ENCODE measurements around the gene KLF1.
A peak's percentile ranks its signal among the peaks of the same experiment; 100 is the strongest.
"Not testable (repeated sequence)": the region's sequence is repeated elsewhere in the genome, so short reads cannot be mapped to it uniquely, and the experiment has no call there.

The KLF1 gene
- total RNA-seq, result 0.14 to 0.24 reads per million in 2 donors

- no peak for DNase-seq
Observed at GRCh38 chr19:12886969-12887747, at the start of gene KLF1. Gene KLF1, minus strand, starts transcription at chr19:12887201. Its CDS starts 61 bp downstream, at chr19:12887140.

GRCh38 chr19:12936582-12936981 is 49.6 kb upstream of the KLF1 start:
- DNase-seq, result no peak

DNA sequence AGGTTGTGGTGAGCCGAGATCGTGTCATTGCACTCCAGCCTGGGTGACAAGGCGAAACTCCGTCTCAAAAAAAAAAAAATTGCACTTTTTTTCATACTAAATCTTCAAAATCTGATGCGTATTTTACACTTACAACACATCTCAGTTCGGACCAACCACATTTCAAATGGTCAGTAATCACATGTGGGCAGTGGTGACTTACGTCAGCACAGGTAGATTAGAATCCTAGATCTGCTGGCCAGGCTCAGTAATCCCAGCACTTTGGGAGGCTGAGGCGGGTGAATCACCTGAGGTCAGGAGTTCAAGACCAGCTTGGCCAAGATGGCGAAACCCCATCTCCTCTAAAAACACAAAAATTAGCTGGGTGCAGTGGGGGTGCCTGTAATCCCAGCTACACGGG is 48.1 kb upstream of the KLF1 start:
- no peak for DNase-seq

DNA sequence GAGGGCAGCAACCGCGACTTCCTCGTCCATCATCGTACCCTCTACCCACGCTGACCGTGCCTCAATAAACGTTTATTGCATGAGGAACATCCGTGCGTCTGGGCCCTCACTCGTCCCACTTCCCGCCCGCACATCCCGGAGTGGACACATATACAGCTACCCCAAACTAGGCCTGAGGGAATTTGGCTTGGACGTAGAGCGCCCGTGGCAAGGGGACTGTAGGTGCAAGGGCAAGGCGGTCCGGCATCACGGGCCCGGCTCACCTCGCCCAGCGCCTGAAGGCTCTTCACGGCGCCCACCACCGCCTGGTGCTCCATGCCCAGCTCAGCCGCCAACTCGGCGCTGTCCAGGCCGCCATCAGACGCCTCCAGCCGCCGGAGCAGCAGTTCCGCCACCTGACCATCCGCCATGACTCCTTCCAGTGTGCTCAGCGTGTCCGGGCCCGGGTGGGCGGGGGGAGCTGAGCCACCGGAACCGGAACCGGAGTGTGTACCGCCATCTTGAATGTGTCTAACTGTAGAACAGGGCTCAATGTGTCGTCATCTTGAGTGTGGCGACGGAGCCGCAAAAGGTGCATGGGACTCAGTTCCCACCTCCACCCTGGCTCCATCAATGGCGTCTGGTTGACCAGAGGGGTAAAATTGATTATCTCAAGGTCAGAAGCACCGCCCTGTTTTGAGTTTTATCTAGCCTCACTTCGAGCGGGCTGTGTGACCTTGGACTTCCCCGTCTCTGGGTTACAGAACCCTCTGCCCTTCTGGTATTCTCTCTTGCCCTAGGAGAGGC is 46.5 kb upstream of the KLF1 start, which contains the start of gene FARSA:
FARSA (minus strand) TSS at position 425 of the 786 bp plus-strand sequence; CDS start at position 410, 15 bp downstream.
- DNase-seq, result peak; percentile 83

GRCh38 chr19:12932392-12933286 is 45.6 kb upstream of the KLF1 start:
- no peak for DNase-seq

- no peak for DNase-seq
Observed at GRCh38 chr19:12930002-12930645, 43.1 kb upstream of the KLF1 start.

GRCh38 chr19:12924621-12925310 is 37.8 kb upstream of the KLF1 start:
- no peak for DNase-seq

- no peak for DNase-seq
Observed at GRCh38 chr19:12922959-12923358, 36.0 kb upstream of the KLF1 start.

DNA sequence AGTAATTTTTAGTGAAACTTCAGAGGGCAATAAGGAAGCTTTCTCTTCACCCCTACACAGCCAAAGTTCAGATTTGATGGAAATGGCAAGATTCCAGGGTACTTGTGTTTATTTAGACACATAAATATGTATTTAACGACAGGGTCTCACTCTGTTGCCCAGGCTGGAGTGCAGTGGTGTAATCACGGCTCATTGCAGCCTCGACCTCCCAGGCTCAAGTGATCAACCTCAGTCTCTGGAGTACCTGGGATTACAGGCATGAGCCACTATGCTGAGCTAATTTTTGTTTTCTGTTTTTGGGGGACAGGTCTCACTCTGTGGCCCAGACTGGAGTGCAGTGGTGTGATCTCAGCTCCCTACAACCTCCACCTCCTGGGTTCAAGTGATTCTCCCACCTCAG is 34.0 kb upstream of the KLF1 start:
- DNase-seq, result no peak

DNA sequence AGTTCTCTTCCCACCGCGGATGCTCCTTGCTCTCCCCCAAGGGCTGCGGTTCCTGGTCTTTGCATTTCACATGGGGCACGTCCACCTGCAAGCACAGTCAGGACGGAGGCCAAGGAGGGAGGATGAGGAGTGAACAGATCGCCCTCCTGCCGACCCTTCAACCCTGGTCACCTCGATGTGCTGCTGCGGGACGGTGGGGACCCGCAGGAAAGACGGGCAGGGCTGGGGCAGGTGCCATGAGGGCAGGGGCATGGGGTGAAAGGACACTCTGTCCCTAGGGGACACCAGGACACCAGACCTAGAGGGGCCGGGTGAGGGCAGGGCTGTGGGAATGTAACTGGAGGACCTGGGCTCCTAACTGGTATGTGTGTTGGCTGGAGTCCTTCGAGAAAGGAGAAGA is 31.3 kb upstream of the KLF1 start:
- no peak for DNase-seq

DNA sequence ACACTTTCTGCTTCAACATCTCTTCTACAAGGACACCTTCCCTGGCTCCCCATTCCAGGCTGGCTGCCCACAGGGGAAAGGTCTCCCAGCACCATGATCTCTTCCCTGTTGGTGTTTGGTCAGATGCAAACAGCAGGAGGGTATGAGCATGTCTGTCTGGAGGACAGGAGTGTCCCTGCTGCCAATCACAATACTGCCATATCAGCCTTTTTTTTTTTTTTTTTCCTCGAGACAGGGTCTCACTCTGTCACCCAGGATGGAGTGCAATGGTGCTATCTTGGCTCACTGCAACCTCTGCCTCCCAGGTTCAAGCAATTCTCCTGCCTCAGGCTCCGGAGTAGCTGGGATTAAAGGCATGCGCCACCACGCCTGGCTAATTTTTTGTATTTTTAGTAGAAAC is 28.9 kb upstream of the KLF1 start:
- not testable (repeated sequence) for DNase-seq

DNA sequence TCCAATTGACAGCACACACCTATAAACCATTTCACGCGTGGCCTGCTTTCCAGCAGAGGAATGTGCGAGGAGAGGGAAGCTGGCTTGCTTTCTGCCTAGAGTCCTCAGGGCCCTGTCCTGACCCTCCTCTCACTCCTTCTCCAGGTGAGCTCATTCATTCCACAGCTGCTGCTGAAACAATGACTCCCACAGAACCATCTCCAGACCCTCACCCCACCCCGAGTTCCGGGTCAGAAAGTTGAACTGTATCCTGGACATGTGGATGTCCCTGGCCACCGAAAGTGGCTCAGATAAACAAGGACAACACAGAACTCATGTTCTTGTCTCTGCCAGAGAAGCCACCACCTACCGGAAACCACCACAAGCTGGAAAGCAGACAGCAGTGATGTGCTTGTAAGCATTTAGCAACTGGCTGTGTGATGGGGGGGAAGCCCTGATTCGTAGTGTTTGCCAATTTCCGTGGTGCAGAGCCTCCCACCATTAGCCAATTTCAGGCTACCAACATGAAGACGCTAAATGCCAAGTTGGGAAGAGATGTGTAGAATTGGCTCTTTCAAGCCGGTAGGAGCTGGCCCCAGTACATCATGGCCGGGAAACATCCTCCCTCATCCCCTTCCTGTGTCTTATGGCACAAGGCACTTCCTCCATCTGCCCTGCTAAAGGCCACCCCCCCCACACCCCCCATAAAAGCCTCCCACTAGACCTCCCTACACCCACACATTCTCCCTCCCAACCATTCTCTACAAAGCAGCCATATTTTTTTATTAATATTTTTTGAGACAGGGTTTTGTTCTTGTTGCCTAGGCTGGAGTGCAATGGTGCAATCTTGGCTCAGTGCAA is 27.1 kb upstream of the KLF1 start:
- DNase-seq, result peak; percentile 22

DNA sequence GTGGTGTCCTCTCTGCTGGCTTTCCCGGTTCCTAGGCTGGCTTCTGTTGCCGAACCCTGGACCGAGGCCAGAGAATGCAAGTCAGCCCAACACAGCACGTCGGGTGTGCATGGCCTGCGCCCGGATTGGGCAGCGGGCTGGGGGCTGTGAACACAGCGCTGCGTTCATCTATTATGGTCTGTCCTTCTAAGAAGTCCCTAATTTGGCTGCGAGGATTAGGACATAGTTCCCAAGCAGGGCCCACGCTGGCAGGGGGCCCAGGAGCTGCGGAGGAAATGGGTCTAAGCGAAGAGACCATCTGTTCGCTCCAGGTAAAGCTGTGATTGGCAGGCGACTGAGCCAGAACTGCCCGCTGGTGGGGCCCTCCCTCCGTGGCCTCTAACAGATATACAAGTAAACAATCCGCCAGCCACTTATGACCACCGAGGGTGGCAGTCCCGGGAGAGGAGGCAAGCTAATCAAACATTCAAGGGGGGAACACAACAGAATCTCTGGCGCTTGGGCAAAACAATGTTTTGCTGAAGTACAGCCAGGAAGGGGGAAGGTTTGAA is 26.1 kb upstream of the KLF1 start:
- DNase-seq, result no peak

DNA sequence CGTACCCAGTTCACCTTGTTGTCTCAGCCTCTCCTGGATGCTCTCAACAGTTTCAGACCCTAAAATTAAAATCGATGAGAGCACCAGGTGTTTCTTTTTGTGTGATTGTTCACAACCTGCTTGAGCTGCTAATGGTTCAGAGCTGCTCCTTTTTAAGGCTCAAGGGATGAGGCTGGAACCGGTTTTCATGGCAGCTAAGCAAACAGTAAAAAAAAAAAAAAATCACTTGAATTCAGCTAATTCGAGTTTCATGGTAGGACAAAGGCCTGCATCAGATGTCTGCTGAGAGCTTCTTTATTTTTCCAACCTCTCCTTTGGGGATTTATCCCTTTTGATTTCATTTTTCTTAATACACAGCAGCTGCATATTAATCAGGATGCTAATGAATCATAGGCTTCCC is 25.6 kb upstream of the KLF1 start:
- DNase-seq, result no peak

DNA sequence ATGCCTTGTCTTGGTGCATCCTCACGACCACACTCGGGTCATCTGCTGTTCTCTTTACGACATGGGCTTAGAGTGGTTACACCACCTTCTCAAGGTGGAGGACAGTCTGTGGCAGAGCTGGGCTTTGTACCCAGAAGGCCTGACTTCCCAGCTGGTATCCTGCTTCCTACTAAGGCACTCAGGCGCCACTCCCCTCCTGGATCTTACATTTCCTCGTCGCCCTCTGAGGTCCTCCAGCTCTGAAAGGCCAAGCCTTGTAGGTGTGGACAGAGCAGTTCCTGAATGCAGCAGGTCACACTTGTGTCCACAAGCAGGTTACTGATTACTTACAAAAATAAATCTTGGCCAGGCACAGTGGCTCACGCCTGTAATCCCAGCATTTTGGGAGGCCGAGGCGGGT is 20.2 kb upstream of the KLF1 start:
- no peak for DNase-seq

GRCh38 chr19:12899891-12900518 is 13.0 kb upstream of the KLF1 start:
- no peak for DNase-seq

GRCh38 chr19:12896460-12896859 is 9.5 kb upstream of the KLF1 start:
- no peak for DNase-seq

DNA sequence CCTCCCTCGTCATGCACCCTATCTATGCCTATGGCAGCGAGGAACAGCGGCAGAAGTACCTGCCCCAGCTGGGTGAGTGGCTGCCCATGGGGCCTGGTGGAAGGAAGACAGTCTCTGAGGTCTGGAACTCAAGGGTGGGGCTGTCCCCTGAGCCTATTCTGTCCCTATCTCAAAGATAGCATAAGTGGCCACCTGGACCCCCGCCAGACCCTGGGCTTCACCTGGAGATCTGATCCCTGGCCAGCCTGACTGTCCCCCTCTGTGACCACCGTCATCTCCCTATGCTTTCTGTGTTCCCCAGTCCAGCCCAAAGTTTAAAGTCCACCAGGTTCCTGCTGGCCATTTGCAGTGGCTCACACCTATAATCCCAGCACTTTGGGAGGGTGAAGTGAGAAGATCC is 6.6 kb upstream of the KLF1 start:
- no peak for DNase-seq

DNA sequence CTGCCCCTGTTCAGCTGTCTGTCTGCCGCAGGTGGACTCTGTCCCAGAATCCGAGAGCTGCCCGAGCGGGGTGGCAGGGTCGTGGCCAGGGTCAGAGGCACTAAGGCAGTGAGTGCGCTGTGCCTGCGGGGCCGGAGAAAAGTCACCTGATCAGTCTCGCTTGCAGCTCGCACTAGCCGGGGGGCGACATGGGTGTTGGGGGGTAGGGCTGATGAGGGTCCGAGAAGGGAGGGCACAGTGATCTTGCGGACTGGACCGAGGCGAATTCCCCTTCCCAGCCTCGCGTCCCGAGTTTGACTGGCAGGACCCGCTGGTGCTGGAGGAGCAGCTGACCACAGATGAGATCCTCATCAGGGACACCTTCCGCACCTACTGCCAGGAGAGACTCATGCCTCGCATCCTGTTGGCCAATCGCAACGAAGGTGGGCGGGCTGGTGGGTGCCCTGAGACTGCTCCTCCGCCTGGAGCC is 4.6 kb upstream of the KLF1 start:
- DNase-seq, result no peak

Data from T-helper 9 cell (primary cell).